Airway epithelial cell (primary cell): ENCODE data around the gene RAP1B. TPM values are rescaled to one million over a fixed set of nuclear protein-coding genes. Genes with fewer than 3 reads are reported as not detected.

Experiments used
- total RNA-seq: library from RNA; depleted of rRNA; stranded (reverse); fragments of >200 nt; gene quantifications from 2 replicates; pipeline ENCODE4 v1.2.3, GENCODE V29; 2015

Gene RAP1B
- 89.4 and 107 TPM in 2 replicates for total RNA-seq

DNA sequence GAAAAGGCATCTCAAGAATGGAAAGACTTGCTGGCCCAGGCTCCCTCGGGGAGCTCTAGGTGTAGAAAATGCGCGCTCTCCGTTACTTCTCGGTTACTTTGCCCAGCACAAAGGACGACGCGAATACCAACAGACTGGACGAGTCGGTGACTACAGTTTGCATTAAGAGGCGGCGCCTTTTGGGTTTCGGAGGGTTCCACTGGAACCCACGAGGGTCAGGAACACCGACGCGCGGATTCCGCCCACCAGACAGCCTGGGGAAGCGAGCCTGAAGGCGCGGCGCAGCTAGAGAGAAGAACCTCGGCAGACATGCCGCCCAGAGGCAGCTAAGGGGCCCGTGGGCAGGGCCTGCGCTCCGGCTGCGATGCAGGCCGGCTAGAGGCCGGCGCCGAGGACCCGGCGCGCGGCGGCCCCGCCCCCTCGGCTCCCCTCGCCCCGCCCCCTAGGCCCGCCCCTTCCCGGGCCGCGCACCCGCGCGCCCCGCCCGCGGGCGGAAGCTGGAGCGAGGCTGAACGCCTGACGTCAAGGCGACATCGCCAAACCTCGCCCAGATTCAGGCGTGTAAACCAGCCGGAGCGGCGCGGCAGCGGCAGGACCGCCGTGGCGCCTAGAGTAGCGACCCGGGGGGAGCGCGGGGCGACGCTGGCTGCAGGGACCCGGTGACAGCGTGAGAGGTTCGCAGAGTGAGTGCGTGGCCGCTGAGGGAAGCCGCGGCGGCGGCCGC is at the start of gene RAP1B:
RAP1B (plus strand) TSS at position 530 of the 724 bp plus-strand sequence. CDS start 37,826 bp downstream, outside the sequence.

DNA sequence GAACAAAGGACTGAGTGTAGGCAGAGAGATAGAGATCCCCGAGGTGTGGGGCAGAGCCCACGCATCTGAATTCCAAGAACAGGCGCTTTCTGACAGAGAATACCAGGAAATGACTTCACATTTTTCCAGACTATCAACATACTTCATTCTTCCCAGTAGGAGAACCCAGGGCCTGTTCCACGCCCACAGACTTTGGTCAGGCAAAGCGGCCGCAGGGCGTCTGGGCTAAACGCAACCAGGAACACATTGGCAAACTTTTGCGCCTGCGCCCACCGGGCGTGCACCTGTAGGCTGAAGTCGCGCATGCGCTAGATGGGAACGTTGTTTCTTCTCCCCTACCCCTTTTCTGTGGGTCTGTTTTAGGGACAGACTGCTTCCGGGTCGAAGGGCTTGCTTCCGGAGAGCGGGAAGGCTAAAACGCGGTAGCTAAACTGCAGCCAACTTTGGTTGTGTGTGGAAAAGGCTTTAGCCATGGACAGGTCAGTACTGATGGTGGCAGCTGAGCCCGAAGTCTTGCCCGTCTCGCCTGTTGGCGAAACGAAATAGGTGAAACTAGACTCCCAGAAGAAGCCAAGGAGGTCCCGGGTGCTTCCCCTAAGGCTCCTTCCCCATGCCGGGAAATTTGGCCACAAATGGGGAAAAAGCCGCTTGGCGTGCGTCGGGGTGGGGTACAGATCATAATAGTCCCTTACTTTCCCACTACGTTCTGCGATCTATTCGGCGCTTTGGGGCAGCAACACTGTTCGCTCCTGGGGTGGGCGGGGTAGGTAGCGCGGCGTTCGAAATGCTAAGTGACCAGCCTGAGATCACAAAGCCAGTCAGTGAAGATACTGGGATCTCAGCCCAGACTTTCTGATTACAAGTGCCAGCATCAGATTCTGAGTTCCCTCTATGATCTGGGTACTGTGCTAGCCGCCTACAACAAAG is 76.2 kb downstream of the RAP1B start, which contains the start of gene NUP107:
NUP107 (plus strand) TSS at position 384 of the 927 bp plus-strand sequence; CDS start at position 472, 88 bp downstream.

Other genes starting within 250 kb of the RAP1B start
- gene NUP107, start 76.1 kb downstream of the RAP1B start, total RNA-seq, result 45.6 and 59.7 TPM in 2 replicates
- 1.8 and 5.0 TPM in 2 replicates for gene SLC35E3, start 135.3 kb downstream of the RAP1B start, total RNA-seq
- 127 and 169 TPM in 2 replicates for gene MDM2, start 197.3 kb downstream of the RAP1B start, total RNA-seq